BJ (cell line): ENCODE measurements around the gene AGER. TPM values are rescaled to one million over a fixed set of nuclear protein-coding genes. Genes with fewer than 3 reads are reported as not detected.

Experiments used
- CTCF ChIA-PET: fragments of 350-600 bp; formaldehyde crosslinking; extraction: SDS; loops from one replicate; lab custom pipeline; 2021; ENCODE audit warnings: antibody characterized with exemption, inconsistent platforms; lab: Yijun Ruan, JAX
- POLR2A ChIA-PET: fragments of 300-600 bp; sonication (Branson Sonifier 250); formaldehyde crosslinking; extraction: SDS; loops from one replicate; lab custom pipeline; 2021; ENCODE audit warnings: antibody characterized with exemption; lab: Charles Lee
- DNase-seq: peaks from one replicate; pipeline ENCODE4 v3.0.0-alpha.2; 2011; ENCODE audit warnings: low read depth
- H3K27me3 ChIP-seq: 2 replicates; pipeline ENCODE4 v1.6.0; 2011; ENCODE audit warnings: low read length; ENCODE audit not compliant: control insufficient read depth, insufficient read depth
- H3K36me3 ChIP-seq: 2 replicates; pipeline ENCODE4 v1.5.1; 2011; ENCODE audit warnings: low read length; ENCODE audit not compliant: control insufficient read depth, insufficient read depth
- H3K4me3 ChIP-seq: 2 replicates; pipeline ENCODE4 v1.5.1; 2011; ENCODE audit warnings: low read depth, mild to moderate bottlenecking, control low read depth, low read length
- CTCF ChIP-seq: IDR thresholded peaks from 2 replicates; pipeline ENCODE4 v1.5.1; 2011; ENCODE audit warnings: low read depth, mild to moderate bottlenecking, control low read depth, inconsistent platforms, low read length, moderate library complexity; ENCODE audit not compliant: insufficient read depth
- polyA plus RNA-seq: library from polyadenylated mRNA; depleted of rRNA; stranded (reverse); fragments of >200 nt; gene quantifications from 2 replicates; pipeline ENCODE4 v1.2.3, GENCODE V29; 2011

The AGER gene
- polyA plus RNA-seq, 1 experiment: 2.6 TPM

- POLR2A ChIA-PET: no interaction called here
- DNase-seq: no peak
These were observed 26.1 kb upstream of the AGER start for GRCh38 chr6:32210191-32210601.

GRCh38 chr6:32208996-32209395 is 24.9 kb upstream of the AGER start:
- Histone ChIP-seq H3K27me3 (0 out of 2 replicates have a peak, but pooled peaks cover 4% of the 10 kb centered on the region), H3K36me3 (no peaks in the 10 kb centered on the region), H3K4me3 (no peak overlapping the region)
- no peak for DNase-seq
- no peak for TF ChIP-seq CTCF
- ChIA-PET POLR2A (no interaction called here), CTCF (no interaction called here)

More at GRCh38 chr6:32210191-32210601, 26.1 kb upstream of the AGER start:
- TF ChIP-seq CTCF: no peak
- H3K4me3 ChIP-seq: no peak overlapping the region
- CTCF ChIA-PET: no interaction called here
- H3K27me3 ChIP-seq: 0 out of 2 replicates have a peak, but pooled peaks cover 4% of the 10 kb centered on the region
- H3K36me3 ChIP-seq: no peaks in the 10 kb centered on the region

- POLR2A ChIA-PET: no interaction called here
- no peak for DNase-seq
- no peak overlapping the region for H3K4me3 ChIP-seq
- CTCF ChIA-PET: interaction anchor here (1.5 kb wide), 1 partner anchor 41 kb away, joined by 3 read pairs; no protein-coding TSS in a partner anchor
- TF ChIP-seq CTCF: no peak
- no peaks in the 10 kb centered on the region for H3K36me3 ChIP-seq
- peaks cover 4% of the 10 kb centered on the region for H3K27me3 ChIP-seq
These were observed 20.2 kb upstream of the AGER start for GRCh38 chr6:32204268-32204715.

- no peak for DNase-seq
- Histone ChIP-seq H3K36me3 (no peaks in the 10 kb centered on the region), H3K4me3 (no peak overlapping the region), H3K27me3 (peaks cover 4% of the 10 kb centered on the region)
- no peak for TF ChIP-seq CTCF
- CTCF ChIA-PET: no interaction called here
- POLR2A ChIA-PET: no interaction called here
These were observed 19.6 kb upstream of the AGER start for GRCh38 chr6:32203426-32204267.

- H3K27me3 ChIP-seq: peaks cover 4% of the 10 kb centered on the region
- ChIA-PET POLR2A (no interaction called here), CTCF (no interaction called here)
- DNase-seq: no peak
- H3K4me3 ChIP-seq: no peak overlapping the region
- TF ChIP-seq CTCF: no peak
- no peaks in the 10 kb centered on the region for H3K36me3 ChIP-seq
These were observed 18.1 kb upstream of the AGER start for GRCh38 chr6:32202186-32202585.
